ENCODE data around the gene LSM14A.

- TF ChIP-seq CTCF (conservative IDR thresholded peaks at IDR 0.05; ENCODE audit: low read length) (no peak), EZH2phosphoT487 (IDR thresholded peaks at IDR 0.05; ENCODE audit: borderline replicate concordance) (no peak)
These were observed 36.3 kb upstream of the LSM14A start for GRCh38 chr19:34135821-34136611.
